Mucosa of stomach (tissue), 1 donor: Measurements from ENCODE around the gene KRT13.

Experiments
- H3K27me3 ChIP-seq: one replicate; pipeline ENCODE4 v1.7.0; 2013; ENCODE audit warnings: mild to moderate bottlenecking, low read length; ENCODE audit not compliant: control insufficient read depth, insufficient read depth
- H3K36me3 ChIP-seq: one replicate; pipeline ENCODE4 v1.7.0; 2013; ENCODE audit warnings: low read length; ENCODE audit not compliant: control insufficient read depth, insufficient read depth
- H3K4me1 ChIP-seq: one replicate; pipeline ENCODE4 v1.7.0; 2013; ENCODE audit warnings: mild to moderate bottlenecking, low read length; ENCODE audit not compliant: control insufficient read depth, insufficient read depth
- H3K4me3 ChIP-seq: one replicate; pipeline ENCODE4 v1.7.0; 2013; ENCODE audit warnings: low read length
- H3K9ac ChIP-seq: one replicate; pipeline ENCODE4 v1.7.0; 2013; ENCODE audit warnings: mild to moderate bottlenecking, low read length, moderate library complexity
- H3K9me3 ChIP-seq: one replicate; pipeline ENCODE4 v1.7.0; 2013; ENCODE audit warnings: mild to moderate bottlenecking, low read length, moderate library complexity; ENCODE audit not compliant: control insufficient read depth
- donor health status: Pancreatic carcinoma.

Gene KRT13

DNA sequence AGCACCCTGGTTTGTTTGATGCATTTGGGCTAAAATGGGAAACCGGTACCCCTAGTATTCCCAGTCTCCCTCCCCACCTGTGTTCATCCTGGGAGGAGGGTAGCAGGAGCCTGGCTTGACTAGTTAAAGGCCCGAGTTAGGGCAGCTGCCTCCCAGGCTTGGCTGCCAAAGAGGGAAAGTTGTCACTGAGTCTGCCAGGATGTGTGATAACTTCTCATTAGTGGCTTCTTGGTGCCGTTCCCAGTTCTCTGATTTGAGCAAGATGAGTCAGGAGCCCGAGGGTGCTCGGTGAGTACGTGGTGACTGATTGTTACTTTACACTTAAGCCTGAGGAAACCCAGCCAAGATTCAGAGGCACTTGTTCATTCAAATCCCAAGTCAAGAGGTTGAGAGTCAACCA is 40.7 kb downstream of the KRT13 start:
- no peaks in the 10 kb centered on the region for H3K9me3 ChIP-seq
- H3K27me3 ChIP-seq, result no peaks in the 10 kb centered on the region
- H3K36me3 ChIP-seq, result no peaks in the 10 kb centered on the region
- no peak overlapping the region for H3K9ac ChIP-seq
- peaks cover 13% of the 10 kb centered on the region for H3K4me1 ChIP-seq
- no peak overlapping the region for H3K4me3 ChIP-seq

- no peak overlapping the region for H3K4me3 ChIP-seq
- H3K9me3 ChIP-seq, result no peaks in the 10 kb centered on the region
- H3K9ac ChIP-seq, result no peak overlapping the region
- peaks cover 13% of the 10 kb centered on the region for H3K4me1 ChIP-seq
- no peaks in the 10 kb centered on the region for H3K27me3 ChIP-seq
- H3K36me3 ChIP-seq, result no peaks in the 10 kb centered on the region
Observed at GRCh38 chr17:41464173-41464572, 41.2 kb downstream of the KRT13 start.

DNA sequence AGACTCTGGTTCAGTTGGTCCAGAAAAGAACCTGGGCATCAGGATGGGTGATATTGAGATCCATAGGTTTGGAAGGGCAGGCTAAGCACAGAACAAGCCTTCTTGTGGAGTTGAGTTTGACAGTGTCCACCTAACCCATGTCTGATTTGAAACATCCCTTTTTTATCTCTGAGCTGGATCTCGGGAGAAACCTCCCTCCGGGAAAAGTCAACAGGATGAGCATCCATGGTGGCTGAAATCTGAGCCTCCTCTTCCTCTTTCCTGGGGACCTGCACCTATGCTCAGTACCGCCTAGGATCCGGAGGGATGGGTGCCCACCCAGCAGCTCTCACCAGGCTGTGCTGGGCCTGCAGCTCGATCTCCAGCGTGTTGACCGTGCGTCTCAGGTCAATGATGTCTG is 41.7 kb downstream of the KRT13 start:
- peaks cover 13% of the 10 kb centered on the region for H3K4me1 ChIP-seq
- no peaks in the 10 kb centered on the region for H3K36me3 ChIP-seq
- no peak overlapping the region for H3K9ac ChIP-seq
- H3K27me3 ChIP-seq, result no peaks in the 10 kb centered on the region
- no peak overlapping the region for H3K4me3 ChIP-seq
- no peaks in the 10 kb centered on the region for H3K9me3 ChIP-seq

- H3K4me3 ChIP-seq, result no peak overlapping the region
- H3K27me3 ChIP-seq, result no peaks in the 10 kb centered on the region
- H3K9ac ChIP-seq, result no peak overlapping the region
- peaks cover 13% of the 10 kb centered on the region for H3K4me1 ChIP-seq
- H3K9me3 ChIP-seq, result no peaks in the 10 kb centered on the region
- H3K36me3 ChIP-seq, result no peaks in the 10 kb centered on the region
Observed at GRCh38 chr17:41462705-41463104, 42.7 kb downstream of the KRT13 start.

GRCh38 chr17:41457676-41458075 is 47.7 kb downstream of the KRT13 start:
- Histone ChIP-seq H3K4me3 (no peak overlapping the region), H3K9ac (no peak overlapping the region), H3K27me3 (peaks cover 5% of the 10 kb centered on the region), H3K4me1 (no peaks in the 10 kb centered on the region), H3K36me3 (no peaks in the 10 kb centered on the region), H3K9me3 (no peaks in the 10 kb centered on the region)

- peaks cover 5% of the 10 kb centered on the region for H3K27me3 ChIP-seq
- no peak overlapping the region for H3K4me3 ChIP-seq
- H3K9ac ChIP-seq, result no peak overlapping the region
- H3K36me3 ChIP-seq, result no peaks in the 10 kb centered on the region
- H3K4me1 ChIP-seq, result no peaks in the 10 kb centered on the region
- H3K9me3 ChIP-seq, result no peaks in the 10 kb centered on the region
Observed at GRCh38 chr17:41456204-41456603, 49.2 kb downstream of the KRT13 start.

GRCh38 chr17:41455236-41455635 is 50.2 kb downstream of the KRT13 start:
- Histone ChIP-seq H3K9ac (no peak overlapping the region), H3K9me3 (no peaks in the 10 kb centered on the region), H3K4me3 (no peak overlapping the region), H3K36me3 (no peaks in the 10 kb centered on the region), H3K27me3 (peaks cover 5% of the 10 kb centered on the region), H3K4me1 (no peaks in the 10 kb centered on the region)

GRCh38 chr17:41453066-41453465 is 52.3 kb downstream of the KRT13 start:
- no peak overlapping the region for H3K4me3 ChIP-seq
- no peak overlapping the region for H3K9ac ChIP-seq
- no peaks in the 10 kb centered on the region for H3K4me1 ChIP-seq
- H3K36me3 ChIP-seq, result no peaks in the 10 kb centered on the region
- peaks cover 5% of the 10 kb centered on the region for H3K27me3 ChIP-seq
- no peaks in the 10 kb centered on the region for H3K9me3 ChIP-seq

- Histone ChIP-seq H3K4me3 (no peak overlapping the region), H3K36me3 (no peaks in the 10 kb centered on the region), H3K9me3 (no peaks in the 10 kb centered on the region), H3K9ac (no peak overlapping the region), H3K27me3 (peaks cover 5% of the 10 kb centered on the region), H3K4me1 (no peaks in the 10 kb centered on the region)
Observed at GRCh38 chr17:41452281-41452680, 53.1 kb downstream of the KRT13 start.

DNA sequence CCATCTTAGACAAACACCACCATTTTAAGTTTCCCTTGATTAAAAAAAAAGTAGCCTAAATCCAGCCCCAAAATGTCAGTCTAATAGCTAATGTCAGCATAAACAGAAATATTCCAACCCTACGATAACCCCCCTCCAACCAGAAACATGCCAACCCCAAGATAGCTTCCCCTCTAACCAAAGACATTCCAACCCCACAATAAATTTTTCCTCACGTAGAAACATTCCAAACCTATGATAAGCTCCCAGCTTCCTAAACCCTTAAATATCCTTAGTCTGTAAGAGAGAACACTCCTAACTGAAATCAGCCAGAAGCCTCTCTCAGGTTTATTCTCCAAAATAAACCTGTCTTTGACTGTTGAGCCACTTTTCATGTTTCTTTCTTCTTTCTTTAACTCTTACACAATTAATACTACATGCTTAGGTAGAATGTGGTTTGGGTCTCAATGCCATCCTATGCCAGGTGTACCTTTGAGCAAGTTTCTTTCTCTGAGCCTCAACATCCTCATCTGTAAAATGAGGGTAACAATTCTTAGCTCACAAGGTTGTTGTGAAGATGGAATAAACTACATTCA is 54.2 kb downstream of the KRT13 start:
- Histone ChIP-seq H3K4me1 (no peaks in the 10 kb centered on the region), H3K4me3 (no peak overlapping the region), H3K9ac (no peak overlapping the region), H3K36me3 (no peaks in the 10 kb centered on the region), H3K27me3 (peaks cover 5% of the 10 kb centered on the region), H3K9me3 (no peaks in the 10 kb centered on the region)
